Measurements from ENCODE around the gene TVP23C.
"Not testable (repeated sequence)": the region's sequence is repeated elsewhere in the genome, so short reads cannot be mapped to it uniquely, and the experiment has no call there.

The TVP23C gene

DNA sequence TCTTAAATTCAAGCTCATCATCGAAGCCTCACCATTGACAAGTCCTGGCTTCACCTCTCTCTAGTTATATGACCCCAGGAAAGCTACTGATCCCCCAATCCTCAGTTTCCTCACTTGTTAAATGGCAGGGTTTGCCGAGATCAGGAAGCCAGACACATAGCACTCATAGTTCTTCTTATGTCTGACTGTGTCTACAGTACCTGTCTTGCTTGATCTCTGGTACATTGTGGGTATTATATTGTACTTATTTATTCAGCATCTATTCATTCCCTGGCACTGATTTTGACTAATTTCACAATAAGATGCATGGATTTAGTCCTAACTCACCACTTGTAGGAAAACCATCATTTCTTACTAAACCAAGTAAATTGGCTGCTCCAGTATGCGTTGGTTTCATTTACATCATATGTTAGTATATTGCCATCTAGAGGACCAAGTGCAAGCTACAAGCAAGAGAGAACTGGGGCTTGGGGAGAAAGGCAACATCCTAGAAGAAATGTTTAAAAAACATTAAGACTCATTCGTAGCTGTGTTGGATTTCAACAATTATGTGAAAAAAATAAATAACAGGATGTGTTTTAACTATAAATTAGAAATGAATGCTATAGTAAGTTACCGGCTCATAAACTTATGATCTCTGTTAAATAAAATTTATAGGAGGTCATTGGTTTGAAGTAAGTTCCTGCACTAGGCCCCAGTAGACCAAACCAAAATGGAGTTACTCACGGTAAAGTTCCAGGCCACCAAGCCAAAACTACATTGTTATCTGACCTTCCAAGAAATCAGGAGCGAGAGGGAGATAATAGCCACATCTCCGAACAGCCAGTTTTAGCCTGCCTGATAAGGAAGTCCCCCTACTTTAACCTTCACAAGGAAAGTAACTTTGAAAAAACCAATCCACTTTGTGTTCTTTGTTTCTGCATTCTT lies 36.7 kb downstream of the TVP23C start:
- DNase-seq, result not testable (repeated sequence)

DNA sequence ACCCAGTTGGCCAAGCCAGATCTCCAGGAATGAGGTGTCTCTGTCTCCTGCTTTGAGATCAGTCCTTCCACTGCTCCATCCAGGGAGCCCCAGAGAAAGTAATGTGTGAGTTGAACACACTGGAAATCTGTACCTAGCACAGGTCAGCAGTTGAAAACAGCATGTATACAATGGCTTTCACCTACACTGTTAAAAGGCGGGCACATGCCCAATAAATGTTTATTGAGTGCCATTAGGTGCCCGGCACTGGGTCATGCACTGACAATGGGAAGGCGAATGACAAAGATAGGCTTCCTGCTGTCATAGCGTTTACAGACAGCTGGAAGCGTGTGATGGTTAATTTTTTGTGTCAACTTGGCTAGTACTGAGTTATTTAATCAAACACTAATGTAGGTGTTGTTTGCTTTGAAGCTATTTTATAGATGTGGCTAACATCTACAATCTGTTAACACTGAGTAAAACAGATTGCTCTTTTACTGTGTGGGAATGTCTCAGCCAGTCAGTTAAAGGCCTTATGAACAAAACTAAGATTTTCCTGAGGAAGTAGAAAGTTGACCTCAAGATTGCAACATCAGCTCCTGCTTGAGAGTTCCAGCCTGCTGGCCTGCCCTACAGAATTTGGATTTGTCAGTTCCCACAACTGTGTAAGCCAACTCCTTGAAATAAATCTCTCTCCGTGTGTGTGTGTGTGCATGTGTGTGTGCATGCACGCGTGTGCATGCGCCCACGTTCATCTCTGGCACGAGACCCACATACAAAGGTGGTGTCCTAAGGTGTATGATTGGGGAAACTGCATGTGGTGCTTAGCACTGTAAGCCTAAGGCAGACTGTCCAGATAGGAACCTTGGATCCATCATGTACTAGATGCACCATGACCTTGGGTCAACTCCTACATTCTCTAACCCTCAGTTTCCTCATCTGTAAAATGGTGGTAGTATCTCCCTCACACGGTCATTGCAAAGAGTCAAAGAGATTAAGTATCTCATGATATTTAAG lies 38.0 kb downstream of the TVP23C start:
- DNase-seq, result not testable (repeated sequence)

DNA sequence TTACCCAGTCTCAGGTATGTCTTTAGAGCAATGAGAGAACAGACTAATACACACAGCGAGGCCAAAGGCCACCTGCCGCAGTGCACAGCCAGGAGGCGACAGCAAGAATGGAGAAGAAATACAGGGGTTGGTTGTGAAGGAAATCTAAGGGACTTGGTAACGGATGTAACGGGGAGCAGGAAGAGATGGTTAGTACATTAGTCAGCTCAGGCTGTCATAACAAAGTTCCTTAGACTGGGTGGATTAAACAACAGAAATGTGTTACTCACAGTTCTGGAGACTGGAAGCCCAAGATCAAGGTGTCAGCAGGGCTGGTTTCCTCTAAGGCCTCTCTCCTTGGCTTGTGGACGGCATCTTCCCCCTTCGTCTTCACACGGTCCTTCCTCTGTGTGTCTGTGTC lies 47.1 kb downstream of the TVP23C start:
- DNase-seq, result no peak

DNA sequence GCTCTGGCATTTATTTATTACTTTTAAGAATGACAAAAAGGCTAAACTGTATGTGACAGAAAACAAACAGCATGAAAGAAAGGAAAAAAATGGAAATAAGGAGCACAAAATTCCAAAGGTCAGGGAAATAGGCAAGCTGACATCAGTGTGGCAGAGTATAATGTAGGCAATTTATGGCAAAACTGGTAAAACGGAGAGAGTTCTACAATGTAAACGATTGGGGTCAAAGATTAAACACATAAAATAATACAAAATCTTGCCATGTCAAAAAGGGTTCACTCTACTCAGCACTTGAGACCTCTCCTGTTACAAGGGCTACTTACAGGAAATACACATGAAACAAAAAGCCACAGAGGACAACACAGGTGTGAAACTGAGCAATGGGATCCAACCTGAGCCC lies 48.8 kb downstream of the TVP23C start:
- no peak for DNase-seq

DNA sequence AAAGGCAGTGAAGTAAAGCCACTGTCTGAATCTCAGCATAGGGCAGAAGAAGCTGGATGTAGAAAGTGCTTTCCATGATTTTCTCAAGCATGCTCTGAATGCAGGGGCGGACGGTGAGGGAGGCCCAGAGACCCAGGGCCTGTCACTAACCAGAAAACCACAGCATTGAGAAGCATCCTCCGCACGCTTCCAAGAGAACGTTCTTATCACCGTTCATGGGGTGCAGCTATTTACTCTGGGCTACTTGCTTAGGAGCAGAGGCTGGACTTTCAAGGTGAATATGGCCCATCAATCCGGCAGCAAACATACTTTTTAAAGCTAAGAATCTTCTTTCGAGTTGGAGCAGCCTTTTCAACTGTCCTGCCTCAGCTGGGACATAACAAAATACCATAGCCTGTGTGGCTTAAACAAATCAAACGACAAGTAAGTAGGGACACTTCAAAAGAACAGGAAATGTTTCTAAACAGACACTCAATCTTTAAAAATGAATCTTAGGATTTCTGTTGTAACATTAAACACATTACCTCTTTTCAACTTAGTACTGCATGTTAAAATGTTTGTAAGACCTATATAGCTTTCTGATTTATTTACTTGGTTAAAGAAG lies 49.3 kb downstream of the TVP23C start:
- no peak for DNase-seq

DNA sequence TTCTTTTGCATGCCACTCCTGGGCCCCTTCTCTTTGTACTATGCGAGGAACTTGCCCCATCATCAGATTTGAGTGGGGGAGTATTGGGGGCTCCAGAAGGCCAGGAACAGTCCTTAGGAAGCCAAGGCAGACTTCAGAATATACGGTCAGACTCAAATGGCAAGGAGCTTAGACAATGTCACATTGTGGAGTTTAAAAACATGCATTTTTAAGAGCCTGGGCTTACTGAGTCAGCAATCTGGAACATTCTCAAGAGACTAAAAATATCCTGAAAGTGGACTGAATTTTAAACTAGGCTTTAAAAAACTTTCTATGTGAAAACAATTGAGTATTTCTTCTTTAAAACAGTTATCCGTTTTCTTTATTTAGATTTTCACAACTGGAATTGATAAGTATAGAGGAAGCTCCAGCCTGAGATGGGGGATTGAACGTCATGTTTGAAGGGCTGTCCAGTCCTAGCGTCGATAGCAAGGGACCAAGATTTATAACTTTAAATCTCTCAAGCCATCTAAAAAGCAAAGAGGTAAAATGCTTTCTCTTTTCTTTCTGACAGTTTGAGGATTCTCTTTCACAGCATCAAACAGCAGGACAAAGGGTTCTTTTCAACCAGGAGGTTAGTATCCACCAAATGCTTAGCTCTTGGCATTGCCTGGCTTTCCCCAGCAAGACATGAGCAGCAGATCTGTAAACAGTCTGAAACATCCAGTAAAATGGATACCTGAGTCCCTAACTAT lies 50.1 kb downstream of the TVP23C start:
- DNase-seq, result no peak

DNA sequence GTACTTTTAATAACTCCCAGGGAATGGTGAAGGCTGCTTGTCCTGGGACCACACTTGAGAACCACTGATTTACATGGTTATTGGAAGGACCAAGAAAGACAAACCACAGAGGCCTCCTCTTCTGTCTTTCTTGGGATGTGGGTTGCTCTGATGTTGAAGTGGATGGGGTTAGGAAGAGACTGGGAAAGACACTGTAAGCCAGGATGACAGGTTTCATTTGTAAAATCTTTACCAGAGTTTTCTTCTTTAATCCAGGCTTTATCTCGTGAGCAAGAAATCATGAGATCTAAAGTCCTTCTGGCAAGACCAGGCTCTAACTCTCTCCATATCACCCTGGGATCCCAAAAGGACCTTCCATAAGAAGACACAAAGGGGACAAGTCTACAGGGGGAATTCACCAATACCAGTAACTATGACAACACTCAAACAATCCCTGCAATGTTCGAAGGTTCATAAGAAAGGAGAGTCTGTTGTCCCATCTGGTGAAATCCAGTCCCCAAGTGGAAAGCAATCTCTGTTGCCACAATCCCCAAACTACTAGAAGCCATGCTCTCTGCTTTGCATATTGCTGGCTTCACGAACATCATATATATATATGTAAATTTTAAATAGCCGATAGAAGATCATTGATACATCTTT lies 51.1 kb downstream of the TVP23C start:
- no peak for DNase-seq

DNA sequence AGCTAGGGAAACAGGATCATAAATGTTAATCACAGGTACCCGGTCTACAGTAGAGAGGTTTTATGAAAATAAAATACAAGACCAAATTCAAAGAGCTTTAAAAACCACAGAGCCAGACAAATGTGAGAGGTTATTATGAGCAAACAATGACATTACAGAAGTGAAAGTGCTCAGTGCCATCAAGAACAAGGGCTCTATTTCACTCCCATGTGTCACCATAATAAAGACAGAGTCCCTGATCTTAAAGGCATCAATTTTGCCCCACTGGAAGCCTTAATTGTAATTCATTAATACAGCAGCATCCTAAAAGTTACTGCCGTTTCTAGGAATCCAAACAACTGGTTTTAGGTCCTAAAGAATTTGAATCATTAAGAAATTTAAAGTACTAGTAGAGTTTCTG lies 52.1 kb downstream of the TVP23C start:
- no peak for DNase-seq

DNA sequence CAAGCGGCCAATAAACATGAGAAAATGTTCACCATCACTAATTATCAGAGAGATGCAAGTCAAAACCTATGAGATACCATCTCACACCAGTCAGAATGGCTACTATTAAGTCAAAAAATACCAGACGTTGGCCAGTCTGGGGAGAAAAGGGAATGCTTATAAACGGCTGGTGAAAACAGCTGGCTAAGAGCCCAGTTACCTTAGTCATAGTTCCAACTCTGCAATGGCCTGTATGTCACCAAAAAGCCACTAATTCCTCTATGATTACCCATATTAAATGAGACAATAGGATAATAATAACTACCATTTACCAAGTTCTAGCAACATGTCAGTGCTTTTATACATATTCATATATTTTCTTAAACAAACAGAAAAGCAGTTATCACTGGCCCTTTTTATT lies 52.9 kb downstream of the TVP23C start:
- DNase-seq, result no peak

DNA sequence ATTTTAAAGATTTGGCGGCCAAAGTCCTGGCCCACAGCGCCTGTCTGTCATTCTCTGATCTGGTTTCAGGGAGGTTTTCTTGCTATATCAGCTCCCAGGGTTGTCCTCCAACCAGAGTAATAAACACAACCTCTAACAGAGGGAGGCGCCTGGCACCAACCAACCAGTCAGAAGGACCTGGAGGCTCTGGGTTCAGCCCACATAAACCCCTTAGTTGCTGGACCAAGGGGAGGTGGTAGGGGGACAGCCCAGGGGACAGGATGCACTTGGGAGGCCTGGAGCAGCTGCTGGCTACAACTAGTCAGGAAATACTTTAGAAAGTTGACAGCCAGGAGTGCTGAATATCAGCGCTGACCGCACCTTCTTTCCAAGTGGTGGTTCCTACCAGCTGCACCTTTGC lies 54.2 kb downstream of the TVP23C start:
- DNase-seq, result no peak

DNA sequence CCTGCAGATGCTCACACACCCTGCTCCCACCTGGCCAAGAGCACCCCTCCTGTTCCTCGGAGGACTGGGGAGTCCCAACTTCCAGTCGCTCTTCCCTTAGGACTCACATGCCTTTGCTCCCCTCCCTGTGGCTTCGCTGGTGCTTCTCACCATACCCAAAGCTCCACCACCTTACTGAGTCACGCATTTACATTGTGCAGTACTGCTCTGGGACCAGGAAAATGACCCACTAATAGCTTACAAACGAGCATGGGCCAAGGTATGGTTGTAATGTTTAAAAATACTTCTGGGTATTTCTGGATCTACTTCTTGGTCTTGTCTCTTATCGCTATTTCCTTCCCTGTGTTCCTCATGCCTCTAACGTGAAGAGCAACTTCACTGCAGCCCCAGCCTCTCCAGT lies 54.8 kb downstream of the TVP23C start:
- no peak for DNase-seq

DNA sequence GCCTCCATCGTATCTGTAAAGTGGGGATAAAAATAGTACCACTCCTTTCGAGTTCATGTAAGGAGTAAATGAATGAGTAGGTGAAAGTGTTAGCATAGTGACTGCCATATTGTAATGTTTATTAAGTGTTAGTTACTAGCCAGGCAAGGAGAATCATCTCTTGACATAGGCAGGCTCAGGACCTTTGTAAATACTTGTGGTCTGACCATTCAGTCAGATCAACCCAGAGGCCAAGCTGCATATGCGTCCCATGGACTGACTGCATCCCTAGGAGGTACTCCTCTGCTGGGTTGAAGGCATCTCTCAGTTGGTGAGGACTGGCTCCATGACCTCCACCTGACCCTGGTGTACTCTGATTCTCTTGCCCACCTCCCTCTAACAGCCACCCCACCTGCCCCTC lies 55.4 kb downstream of the TVP23C start:
- DNase-seq, result no peak

DNA sequence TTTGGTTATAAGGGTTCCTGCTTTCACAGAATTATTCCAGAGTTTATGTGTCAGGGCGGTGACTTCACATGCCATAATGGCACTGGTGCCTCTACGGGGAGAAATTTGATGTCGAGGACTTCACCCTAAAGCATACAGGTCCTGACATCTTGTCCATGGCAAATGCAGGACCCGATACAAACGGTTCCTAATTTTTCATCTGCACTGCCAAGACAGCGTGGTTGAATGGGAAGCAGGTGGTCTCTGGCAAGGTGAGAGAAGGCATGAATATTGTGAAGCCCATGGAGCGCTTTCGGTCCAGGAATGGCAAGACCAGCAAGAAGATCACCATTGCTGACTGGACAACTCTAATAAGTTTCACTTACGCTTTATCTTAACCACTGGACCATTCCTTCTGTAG lies 56.3 kb downstream of the TVP23C start:
- DNase-seq, result no peak

DNA sequence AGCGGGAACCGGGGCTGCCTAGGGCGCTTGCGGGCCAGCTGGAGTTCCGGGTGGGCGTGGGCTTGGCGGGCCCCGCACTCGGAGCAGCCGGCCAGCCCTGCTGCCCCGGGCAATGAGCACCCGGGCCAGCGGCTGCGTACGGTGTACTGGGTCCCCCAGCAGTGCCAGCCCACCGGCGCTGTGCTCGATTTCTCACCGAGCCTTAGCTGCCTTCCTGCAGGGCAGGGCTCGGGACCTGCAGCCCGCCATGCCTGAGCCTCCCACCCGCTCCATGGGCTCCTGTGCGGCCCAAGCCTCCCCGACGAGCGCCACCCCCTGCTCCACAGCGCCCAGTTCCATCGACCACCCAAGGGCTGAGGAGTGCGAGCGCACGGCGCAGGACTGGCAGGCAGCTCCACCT lies 57.6 kb downstream of the TVP23C start:
- DNase-seq, result not testable (repeated sequence)

DNA sequence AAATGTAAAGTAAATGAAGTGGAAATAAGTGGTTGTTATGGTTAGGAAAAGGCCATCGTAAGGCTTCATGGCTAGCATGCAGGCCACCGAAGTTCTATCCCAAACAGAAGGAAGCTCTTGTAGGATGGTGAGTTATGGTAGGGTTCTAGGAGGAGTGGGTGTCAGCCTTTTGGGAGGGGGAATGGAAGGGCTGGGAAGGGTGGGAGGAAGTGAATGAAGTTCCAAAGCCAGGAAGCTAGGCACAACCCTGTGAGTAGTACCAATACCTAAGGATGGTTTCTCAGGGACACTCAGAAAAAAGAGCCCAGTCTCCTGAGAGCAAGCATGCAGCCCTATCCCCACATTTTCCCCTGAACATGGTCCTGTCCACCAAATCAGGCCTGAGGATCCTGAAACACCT lies 59.6 kb downstream of the TVP23C start:
- DNase-seq, result no peak

DNA sequence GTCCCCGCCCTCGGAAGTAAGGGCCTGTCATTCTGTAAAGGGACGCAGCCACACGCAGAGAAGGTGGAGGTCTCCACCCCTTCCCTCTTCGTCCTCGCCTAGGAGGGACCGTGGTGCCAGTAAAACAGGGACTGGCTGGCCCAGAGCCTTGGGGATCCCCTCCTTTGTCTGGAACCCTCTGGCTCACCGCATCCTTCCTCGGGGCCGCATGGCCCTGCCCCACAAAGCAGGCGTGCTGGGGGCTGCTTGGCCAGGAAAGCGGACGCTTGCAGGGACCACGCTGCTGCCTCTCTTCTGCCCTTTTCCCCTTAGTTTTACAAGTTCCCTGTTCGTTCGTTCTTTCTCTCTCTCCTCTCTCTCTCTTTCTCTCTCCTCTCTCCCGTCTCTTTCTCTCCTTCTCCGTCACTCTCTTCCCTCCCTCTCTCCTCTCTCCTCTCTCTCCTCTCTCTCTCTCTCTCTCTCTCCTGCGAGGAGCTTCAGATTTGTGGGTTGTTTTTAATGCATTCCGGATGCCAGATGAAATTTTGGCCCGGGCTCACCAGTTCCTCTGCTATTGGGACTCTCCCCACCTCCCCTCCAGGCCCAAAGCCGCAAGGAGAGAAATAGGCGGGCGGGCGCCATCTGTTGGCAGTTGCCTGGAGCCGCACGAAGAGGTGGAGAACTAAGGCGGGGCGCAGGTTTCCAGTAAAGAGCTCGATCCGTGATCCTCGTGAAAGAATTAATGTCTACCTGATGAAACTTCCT lies 60.7 kb downstream of the TVP23C start:
- DNase-seq, result peak; percentile 52

DNA sequence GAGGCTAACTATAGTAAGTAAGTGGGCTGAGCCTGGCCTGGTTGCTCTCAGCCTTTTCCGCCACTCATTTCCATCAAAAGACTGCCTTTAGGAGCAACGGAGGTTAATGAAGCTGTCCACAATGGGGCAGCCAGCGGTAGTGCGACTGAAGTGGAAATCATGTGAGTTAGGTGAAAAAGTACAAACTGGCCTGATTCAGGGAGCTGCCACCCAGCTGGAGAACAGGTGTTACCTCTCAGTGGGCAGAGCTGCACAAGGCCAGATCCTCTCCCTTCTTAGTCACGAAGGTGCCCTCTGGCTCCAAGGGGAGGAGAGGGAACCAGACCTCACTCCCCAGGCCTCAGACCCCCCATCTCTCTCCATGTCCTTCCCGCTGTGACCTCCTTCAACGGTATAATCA lies 61.5 kb downstream of the TVP23C start:
- no peak for DNase-seq

DNA sequence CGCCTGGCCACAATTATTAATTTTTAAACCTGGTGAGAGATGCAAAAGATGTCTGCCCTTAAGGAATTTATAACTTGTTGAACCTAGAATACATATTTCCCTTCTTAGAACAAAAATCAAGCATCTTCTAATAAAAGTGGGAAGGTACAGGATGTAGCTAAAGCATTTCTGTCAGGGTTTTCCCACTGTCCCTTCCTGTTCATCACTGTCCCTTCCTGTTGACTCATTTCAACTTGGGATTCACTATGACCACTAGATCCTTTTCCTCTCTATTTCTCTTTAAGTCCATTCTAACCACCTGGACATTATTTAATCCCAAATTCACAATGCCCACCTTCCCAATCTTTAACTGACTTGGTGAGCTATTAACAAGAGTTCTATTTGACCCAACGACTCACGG lies 62.0 kb downstream of the TVP23C start:
- DNase-seq, result no peak

DNA sequence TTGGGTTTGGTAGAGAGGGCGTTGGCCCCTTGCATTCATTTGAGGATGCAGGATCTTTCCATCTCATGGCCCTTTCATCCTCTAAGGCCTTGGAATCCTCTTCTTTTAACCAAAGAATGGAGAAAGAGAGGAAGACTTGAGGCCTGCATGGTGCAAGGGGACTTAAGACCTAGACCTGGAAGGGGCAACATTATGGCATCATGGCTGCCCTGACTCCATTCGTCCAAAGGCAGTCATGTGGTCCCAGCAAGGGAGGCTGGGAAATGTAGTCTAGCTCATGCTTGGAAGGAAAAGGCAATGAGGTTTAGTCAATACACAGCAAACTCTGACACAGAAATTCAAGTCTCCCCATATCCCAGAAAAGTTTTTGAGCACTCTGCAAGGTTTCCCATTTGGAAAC lies 65.2 kb downstream of the TVP23C start:
- DNase-seq, result no peak

DNA sequence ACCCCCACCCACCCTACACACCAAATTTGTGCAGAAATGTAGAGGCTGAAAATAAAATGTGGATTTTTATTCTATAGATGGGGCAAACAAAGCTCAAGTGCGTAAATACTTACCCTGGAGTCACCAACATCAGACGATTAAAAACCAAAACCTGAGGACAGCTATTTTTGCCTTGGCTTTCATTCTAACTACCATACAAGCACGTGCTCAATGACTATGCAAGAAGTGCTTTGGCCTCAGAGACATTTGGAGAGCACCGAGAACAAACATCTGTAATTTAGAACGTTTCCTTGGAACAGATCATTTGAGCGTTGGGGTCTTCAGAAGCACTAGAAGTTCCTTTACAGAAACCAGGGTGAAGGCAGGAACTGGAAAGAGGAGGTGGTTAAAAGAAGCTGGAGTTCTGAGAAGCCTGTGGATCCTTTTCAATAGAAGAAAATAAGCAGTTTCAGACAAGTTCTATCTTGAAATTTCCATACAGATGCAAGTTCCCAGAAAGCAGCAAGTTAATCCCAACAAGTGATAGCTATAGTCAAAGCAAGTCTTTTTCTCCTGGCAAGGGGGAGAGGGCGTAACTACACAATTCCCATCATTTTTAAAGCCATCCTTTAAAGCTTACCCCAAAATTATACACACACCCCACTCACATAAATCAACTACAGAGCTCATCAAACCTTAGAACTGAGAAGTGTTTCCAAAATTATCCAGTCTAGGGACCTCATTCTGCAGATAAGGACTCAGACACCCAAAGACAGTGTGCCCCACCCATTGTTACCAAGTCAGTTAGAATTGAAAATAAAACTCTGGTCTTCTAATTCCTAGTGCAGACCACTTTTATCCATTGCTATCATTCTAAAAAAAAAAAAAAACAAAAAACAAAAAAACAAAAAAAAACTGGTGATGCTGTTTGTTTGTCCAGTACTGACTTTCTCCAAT lies 66.3 kb downstream of the TVP23C start:
- DNase-seq, result no peak
